Stomach (tissue), 4 donors: ENCODE measurements around the gene LSM4.

Source experiments
- POLR2A ChIP-seq, 4 donors: fragments of 450-650 bp; IDR thresholded peaks; one replicate each; pipeline ENCODE4 v1.6.1; 2016; ENCODE audit warnings: antibody characterized with exemption in 4 of 4, control low read depth in 2 of 4, mild to moderate bottlenecking in 1 of 4, moderate library complexity in 1 of 4
- TF ChIP-seq, protein P1 (sequence below), 7 experiments: fragments of 450-650 bp in 4 of 7; fragments of 200-600 bp in 3 of 7; sonication (generic) in 3 of 7; IDR thresholded peaks; one replicate each; pipeline ENCODE4 v1.5.1; 2016 to 2019; ENCODE audit warnings: antibody characterized with exemption in 7 of 7, control low read depth in 2 of 7, mild to moderate bottlenecking in 1 of 7

DNA sequence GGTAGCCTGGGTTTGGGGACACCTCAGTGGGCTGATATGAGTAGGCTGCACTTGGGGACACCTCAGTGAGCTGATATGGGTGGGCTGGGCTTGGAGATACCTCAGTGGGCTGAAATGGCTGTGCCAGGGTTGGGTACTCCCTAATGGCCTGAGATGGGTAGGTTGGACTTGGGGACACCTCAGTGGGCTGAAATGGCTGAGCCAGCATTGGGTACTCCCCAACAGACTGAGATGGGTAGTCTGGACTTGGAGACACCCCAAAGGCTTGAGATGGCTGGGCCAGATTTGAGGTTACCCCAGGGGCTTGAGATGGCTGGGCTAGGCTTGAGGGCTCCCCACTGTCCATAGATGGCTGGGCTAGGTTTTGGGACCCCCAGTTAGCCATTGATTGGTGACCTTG lies 60.7 kb downstream of the LSM4 start:
- no peak for TF ChIP-seq POLR2A (IDR thresholded peaks at IDR 0.05)
- TF ChIP-seq, protein P1, sequence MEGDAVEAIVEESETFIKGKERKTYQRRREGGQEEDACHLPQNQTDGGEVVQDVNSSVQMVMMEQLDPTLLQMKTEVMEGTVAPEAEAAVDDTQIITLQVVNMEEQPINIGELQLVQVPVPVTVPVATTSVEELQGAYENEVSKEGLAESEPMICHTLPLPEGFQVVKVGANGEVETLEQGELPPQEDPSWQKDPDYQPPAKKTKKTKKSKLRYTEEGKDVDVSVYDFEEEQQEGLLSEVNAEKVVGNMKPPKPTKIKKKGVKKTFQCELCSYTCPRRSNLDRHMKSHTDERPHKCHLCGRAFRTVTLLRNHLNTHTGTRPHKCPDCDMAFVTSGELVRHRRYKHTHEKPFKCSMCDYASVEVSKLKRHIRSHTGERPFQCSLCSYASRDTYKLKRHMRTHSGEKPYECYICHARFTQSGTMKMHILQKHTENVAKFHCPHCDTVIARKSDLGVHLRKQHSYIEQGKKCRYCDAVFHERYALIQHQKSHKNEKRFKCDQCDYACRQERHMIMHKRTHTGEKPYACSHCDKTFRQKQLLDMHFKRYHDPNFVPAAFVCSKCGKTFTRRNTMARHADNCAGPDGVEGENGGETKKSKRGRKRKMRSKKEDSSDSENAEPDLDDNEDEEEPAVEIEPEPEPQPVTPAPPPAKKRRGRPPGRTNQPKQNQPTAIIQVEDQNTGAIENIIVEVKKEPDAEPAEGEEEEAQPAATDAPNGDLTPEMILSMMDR (IDR thresholded peaks at IDR 0.05) = no peak
